Adrenal gland (tissue), 5 donors: ENCODE results near the gene ACVR1.

Experiments used
- POLR2A ChIP-seq, 2 donors: fragments of 450-650 bp; IDR thresholded peaks; one replicate each; pipeline ENCODE4 v1.6.1; 2017; ENCODE audit warnings: antibody characterized with exemption in 2 of 2, mild to moderate bottlenecking in 2 of 2, moderate library complexity in 1 of 2
- TF ChIP-seq, protein P1 (sequence below), 6 experiments: fragments of 450-650 bp in 4 of 6; fragments of 200-600 bp in 2 of 6; sonication (generic) in 1 of 6; IDR thresholded peaks; 1 replicate in 5 of 6; 2 replicates in 1 of 6; pipeline versions ENCODE4 v1.5.1 to v1.8.0; 2016 to 2021; ENCODE audit warnings: antibody characterized with exemption in 6 of 6, mild to moderate bottlenecking in 2 of 6, moderate library complexity in 1 of 6
- donor health status: DM: no; HTN: no; CAD: no.

DNA sequence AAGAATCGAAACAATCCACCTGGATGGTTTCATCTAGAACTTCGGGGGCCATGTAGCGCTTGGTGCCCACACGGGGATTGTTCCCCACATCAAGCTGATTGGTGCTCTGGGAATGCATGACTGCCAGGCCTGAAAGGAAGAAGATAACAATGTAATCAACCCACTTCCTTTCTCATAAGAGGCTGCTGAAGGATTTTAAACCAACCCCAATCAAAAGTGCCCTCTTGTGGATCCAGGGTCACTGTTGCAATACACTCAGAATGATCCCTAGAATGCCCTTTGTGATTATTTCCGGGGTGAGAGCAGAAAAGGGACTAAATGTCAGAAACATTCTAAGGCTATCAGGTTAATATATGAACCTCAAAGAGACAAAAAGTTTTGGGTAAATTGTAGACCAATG is 115.2 kb downstream of the ACVR1 start:
- TF ChIP-seq, protein P1, sequence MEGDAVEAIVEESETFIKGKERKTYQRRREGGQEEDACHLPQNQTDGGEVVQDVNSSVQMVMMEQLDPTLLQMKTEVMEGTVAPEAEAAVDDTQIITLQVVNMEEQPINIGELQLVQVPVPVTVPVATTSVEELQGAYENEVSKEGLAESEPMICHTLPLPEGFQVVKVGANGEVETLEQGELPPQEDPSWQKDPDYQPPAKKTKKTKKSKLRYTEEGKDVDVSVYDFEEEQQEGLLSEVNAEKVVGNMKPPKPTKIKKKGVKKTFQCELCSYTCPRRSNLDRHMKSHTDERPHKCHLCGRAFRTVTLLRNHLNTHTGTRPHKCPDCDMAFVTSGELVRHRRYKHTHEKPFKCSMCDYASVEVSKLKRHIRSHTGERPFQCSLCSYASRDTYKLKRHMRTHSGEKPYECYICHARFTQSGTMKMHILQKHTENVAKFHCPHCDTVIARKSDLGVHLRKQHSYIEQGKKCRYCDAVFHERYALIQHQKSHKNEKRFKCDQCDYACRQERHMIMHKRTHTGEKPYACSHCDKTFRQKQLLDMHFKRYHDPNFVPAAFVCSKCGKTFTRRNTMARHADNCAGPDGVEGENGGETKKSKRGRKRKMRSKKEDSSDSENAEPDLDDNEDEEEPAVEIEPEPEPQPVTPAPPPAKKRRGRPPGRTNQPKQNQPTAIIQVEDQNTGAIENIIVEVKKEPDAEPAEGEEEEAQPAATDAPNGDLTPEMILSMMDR (IDR thresholded peaks at IDR 0.05), result no peak
- no peak for TF ChIP-seq POLR2A (IDR thresholded peaks at IDR 0.05)
